Ovary (tissue), 3 donors: ENCODE results near the gene ADARB2.

Experiments used
- EP300 ChIP-seq: sonication (generic); formaldehyde crosslinking; IDR thresholded peaks from one replicate; pipeline ENCODE4 v1.6.1; 2017; ENCODE audit warnings: antibody characterized with exemption
- TF ChIP-seq, protein P1 (sequence below), 3 donors: fragments of 450-650 bp in 2 of 3; fragments of 200-600 bp in 1 of 3; IDR thresholded peaks; one replicate each; pipeline versions ENCODE4 v1.5.1 to v1.8.0; 2016 to 2022; ENCODE audit warnings: antibody characterized with exemption in 3 of 3, mild to moderate bottlenecking in 1 of 3
- donor health status: DM: no; HTN: no; CAD: no.

DNA sequence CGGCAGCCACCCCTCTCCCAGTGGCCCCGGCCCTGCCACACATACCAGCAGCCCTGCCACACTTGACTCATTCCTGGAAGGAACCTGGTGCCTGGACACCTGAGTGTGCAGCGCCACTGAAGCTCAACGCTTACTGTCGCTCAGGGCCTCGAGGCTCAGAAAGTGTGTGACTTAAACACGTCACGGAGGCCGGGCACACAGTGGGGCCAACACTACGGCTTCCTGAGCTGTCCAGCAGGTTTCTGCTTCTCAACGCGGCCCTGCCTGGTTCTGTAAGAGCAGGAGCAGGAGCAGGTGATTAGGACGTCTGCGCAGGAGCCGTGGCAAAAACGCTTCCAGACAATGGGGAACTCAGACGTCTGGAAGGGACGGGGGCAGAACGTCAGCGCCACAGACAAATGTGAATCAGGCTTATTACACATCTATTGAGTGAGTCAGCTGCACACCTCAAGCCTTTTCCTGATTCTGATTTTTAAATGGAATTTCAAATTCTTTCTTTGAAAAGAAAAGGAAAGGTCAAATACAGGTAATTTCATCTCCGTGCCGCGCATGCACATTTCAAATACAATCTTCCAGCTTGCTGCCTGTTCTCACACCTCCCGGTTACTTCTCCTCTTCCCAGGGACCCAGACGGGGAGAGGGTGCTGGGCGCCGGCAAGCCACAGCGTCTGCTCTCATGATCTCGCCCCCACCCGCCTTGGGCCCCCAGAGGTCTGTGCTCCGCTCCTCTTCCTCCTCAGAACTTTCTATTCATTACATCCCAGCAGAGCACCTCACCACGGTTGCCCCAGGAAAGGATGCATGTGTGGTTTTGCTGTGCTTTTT is 66.6 kb downstream of the ADARB2 start:
- TF ChIP-seq, protein P1, sequence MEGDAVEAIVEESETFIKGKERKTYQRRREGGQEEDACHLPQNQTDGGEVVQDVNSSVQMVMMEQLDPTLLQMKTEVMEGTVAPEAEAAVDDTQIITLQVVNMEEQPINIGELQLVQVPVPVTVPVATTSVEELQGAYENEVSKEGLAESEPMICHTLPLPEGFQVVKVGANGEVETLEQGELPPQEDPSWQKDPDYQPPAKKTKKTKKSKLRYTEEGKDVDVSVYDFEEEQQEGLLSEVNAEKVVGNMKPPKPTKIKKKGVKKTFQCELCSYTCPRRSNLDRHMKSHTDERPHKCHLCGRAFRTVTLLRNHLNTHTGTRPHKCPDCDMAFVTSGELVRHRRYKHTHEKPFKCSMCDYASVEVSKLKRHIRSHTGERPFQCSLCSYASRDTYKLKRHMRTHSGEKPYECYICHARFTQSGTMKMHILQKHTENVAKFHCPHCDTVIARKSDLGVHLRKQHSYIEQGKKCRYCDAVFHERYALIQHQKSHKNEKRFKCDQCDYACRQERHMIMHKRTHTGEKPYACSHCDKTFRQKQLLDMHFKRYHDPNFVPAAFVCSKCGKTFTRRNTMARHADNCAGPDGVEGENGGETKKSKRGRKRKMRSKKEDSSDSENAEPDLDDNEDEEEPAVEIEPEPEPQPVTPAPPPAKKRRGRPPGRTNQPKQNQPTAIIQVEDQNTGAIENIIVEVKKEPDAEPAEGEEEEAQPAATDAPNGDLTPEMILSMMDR (IDR thresholded peaks at IDR 0.05): no peak
- no peak for TF ChIP-seq EP300
